ENCODE measurements around the gene CCDC158. TPM values are rescaled to one million over a fixed set of nuclear protein-coding genes. Genes with fewer than 3 reads are reported as not detected.
A peak's percentile ranks its signal among the peaks of the same experiment; 100 is the strongest.

CCDC158 gene
- total and polyA plus RNA-seq, 12 donors: 0.01 to 1.0 (median 0.29) TPM

DNA sequence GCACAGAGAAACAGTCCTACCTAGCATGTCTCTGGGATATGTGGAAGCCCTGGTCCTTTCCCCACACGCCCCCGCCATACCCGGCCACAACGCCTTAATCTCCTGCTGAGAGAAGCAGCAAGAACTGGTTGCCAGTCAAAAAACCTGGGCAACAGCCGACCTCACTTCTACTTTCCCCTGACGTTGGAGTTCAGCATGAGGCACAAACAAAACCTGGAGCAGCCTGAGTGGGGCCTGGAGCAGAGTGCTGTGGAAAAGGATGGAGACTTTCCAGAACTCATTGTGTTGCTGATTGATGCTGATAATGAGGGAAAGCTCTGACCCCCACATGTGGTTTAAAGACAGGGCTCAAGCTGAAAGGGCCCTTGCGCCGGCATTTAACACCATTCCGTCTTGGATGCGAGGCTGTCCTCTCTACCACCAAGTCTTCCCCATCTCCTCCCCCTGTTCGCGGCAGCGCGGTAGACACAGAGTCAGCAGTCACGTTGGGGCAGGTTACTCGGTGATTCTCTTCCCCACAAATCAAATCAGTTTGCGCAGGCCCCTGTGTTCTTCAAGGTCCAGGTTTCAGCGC is 666 bp downstream of the CCDC158 start:
- no peak for DNase-seq
- Histone ChIP-seq H3K36me3 (no peaks in the 10 kb centered on the region), H3K9me3 (no peaks in the 10 kb centered on the region), H3K27ac (no peak overlapping the region), H3K4me1 (peaks cover 0 to 12% (median 0%) of the 10 kb centered on the region in 9 donors), H3K27me3 (peaks cover 0 to 18% (median 0%) of the 10 kb centered on the region in 7 donors), H3K4me3 (peak overlapping the region in 9 of 10 donors; percentile 46 to 67 (median 57))
- TF ChIP-seq, protein P1, sequence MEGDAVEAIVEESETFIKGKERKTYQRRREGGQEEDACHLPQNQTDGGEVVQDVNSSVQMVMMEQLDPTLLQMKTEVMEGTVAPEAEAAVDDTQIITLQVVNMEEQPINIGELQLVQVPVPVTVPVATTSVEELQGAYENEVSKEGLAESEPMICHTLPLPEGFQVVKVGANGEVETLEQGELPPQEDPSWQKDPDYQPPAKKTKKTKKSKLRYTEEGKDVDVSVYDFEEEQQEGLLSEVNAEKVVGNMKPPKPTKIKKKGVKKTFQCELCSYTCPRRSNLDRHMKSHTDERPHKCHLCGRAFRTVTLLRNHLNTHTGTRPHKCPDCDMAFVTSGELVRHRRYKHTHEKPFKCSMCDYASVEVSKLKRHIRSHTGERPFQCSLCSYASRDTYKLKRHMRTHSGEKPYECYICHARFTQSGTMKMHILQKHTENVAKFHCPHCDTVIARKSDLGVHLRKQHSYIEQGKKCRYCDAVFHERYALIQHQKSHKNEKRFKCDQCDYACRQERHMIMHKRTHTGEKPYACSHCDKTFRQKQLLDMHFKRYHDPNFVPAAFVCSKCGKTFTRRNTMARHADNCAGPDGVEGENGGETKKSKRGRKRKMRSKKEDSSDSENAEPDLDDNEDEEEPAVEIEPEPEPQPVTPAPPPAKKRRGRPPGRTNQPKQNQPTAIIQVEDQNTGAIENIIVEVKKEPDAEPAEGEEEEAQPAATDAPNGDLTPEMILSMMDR (IDR thresholded peaks at IDR 0.05): no peak
- WGBS, 2 donors: 31 to 43% methylated on average over 18 of the region's 18 CpGs
- peak in 5 of 8 donors; percentile 21 to 49 (median 31) for ATAC-seq
- intact Hi-C loops (cut with DNase I): loop anchor here in 3 of 10 donors (5.0 kb wide), 2 partner anchors 113 to 238 kb away; partner anchors contain the start of gene STBD1 (in 1 of the 3)

DNA sequence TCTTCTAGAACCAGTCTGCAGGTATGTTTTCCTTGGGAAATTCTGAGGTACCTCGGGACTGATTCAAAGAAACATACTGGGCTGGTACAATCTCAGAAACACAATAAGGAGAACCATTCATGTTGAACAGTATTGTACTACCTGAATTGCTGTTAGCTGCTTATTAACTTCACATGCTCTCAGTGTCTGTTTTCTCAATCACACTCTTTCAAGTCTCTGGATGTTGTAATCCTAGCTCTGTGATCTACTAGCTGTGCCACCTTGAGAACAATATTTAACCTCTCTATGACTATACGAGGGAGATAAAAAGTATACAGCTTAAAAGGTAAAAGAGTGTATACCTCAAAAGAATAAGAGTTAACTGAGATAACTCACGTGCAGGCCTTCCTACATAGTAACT is 10.3 kb downstream of the CCDC158 start:
- intact Hi-C loops (cut with DNase I): loop anchor here in 1 of 10 donors (5.0 kb wide), 1 partner anchor 1293 kb away; no protein-coding TSS in a partner anchor
- TF ChIP-seq, protein P1 (IDR thresholded peaks at IDR 0.05): no peak
- no peak for ATAC-seq
- Histone ChIP-seq H3K9me3 (no peaks in the 10 kb centered on the region), H3K27ac (no peak overlapping the region), H3K27me3 (no peaks in the 10 kb centered on the region), H3K36me3 (no peaks in the 10 kb centered on the region), H3K4me3 (no peak overlapping the region), H3K4me1 (no peaks in the 10 kb centered on the region)
- DNase-seq: no peak
- 88 to 91% methylated on average over 3 of the region's 3 CpGs for WGBS, 2 donors

DNA sequence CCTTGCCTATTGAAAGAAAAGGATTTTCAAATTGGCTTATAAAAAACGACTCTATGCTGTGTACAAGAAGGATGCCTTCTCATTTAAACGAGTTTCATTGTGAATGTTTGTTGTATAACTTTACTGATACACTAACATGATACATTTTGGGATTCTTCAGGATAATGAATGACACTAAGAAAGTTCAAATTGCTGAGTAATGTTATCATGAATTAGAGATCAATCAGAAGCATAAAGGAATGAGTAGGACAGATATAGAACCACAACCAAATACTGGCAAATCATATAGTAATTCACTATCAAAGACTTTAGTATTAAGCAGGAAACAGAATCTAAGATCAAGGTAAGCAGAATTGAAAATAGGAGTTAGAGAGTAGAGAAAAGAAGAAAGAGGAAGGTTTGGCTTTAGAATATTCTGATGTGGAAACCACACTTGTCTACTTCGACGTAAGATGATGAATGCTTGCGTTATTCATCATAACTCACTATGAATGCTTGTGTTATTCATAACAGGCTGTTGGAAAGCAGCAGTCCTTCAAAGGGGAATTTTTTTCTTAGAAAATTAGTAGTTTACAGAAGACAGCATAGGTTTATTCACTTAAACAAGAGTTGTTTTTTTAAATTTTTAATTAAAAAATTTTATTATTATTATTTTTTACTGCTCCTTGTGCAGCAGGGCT is 13.4 kb downstream of the CCDC158 start:
- no peaks in the 10 kb centered on the region for H3K9me3 ChIP-seq
- no peaks in the 10 kb centered on the region for H3K4me1 ChIP-seq
- TF ChIP-seq, protein P1 (IDR thresholded peaks at IDR 0.05): no peak
- no peak overlapping the region for H3K4me3 ChIP-seq
- no peak for DNase-seq
- H3K27ac ChIP-seq: no peak overlapping the region
- ATAC-seq: no peak
- H3K36me3 ChIP-seq: no peaks in the 10 kb centered on the region
- peaks cover 0 to 3% (median 0%) of the 10 kb centered on the region in 7 donors for H3K27me3 ChIP-seq
- WGBS, 2 donors: 71 to 80% methylated on average over 5 of the region's 5 CpGs
- intact Hi-C loops (cut with DNase I): no loop called here

DNA sequence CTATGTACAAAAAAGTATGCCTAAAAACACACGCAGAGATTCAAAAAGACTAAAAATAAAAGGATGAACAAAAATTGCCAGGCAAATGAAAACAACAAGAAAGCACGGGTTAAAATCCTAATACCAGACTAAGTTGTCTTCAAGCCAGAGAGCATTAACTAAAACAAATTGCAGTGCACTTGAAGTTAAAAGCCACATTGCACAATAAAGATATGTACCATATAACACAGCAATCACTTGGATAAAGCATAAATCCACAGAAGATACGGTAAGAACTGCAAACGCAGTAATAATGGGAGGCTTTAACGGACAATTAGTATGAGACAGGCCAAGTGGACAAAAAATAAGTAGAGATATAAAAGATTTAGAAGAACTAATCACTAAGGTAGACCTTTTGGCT is 14.9 kb downstream of the CCDC158 start:
- Histone ChIP-seq H3K4me3 (no peak overlapping the region), H3K27ac (no peak overlapping the region), H3K4me1 (no peaks in the 10 kb centered on the region), H3K9me3 (no peaks in the 10 kb centered on the region), H3K36me3 (no peaks in the 10 kb centered on the region), H3K27me3 (peaks cover 0 to 8% (median 0%) of the 10 kb centered on the region in 7 donors)
- intact Hi-C loops (cut with DNase I): no loop called here
- ATAC-seq (no peak), DNase-seq (no peak)
- WGBS, 2 donors: 80 to 82% methylated on average over 5 of the region's 5 CpGs
- TF ChIP-seq, protein P1 (IDR thresholded peaks at IDR 0.05): no peak
